Mammary epithelial cell (primary cell): ENCODE data around the gene NRSN2.

Source experiments
- CTCF ChIP-seq, 2 donors: IDR thresholded peaks in 1 of 2; conservative IDR thresholded peaks in 1 of 2; 2 replicates each; pipeline ENCODE4 v1.5.1; 2011 to 2012; ENCODE audit warnings: inconsistent platforms in 2 of 2, low read length in 2 of 2, mild to moderate bottlenecking in 2 of 2, control low read depth in 1 of 2, low read depth in 1 of 2; ENCODE audit not compliant: insufficient read depth in 1 of 2; ENCODE audit errors: extremely low read depth in 1 of 2
- EZH2 ChIP-seq: IDR thresholded peaks from 2 replicates; pipeline ENCODE4 v1.6.1; 2012; ENCODE audit warnings: low read length, inconsistent platforms, borderline replicate concordance

DNA sequence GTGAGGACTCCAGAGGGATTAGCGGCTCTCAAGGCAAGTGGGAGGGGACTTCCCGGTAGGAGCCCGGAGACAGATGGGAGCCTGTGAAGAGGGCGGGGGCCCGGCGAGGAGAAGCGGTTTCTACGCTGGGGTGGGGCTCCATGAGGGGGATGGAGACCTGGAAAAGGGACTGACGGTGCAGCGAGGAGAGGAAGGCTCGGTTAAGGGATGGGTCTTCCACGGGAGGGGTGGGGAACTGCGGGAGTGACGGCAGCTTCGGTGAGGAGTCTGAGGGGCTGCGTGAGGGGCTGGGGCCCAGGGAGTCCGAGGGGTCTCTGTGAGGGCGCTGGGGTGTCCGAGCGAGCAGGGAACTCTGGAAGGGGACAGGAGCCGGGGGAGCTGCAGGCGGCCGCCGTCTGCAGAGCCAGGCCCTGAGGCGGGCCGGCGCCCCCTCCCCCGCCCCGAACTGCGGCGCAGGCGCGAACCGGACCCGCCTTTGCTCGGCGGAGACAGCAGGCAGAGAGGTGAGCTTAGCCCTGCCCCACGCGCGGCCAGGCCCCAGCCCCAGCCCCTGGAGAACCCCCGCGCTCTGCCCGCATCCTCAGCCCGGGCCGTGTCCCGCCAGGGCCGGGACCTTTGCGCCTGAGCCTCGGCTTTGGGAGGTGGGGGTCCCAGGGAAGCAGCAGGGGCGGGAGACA lies at the start of gene NRSN2:
- no peak for TF ChIP-seq CTCF (conservative IDR thresholded peaks at IDR 0.05 in 1 of 2, IDR thresholded peaks at IDR 0.05 in 1 of 2; ENCODE audit: extremely low read depth in 1 of 2, insufficient read depth in 1 of 2, low read depth in 1 of 2, low read length in 2 of 2)
- no peak for TF ChIP-seq EZH2
